Measurements from ENCODE around the gene PSMD6.

Gene PSMD6

DNA sequence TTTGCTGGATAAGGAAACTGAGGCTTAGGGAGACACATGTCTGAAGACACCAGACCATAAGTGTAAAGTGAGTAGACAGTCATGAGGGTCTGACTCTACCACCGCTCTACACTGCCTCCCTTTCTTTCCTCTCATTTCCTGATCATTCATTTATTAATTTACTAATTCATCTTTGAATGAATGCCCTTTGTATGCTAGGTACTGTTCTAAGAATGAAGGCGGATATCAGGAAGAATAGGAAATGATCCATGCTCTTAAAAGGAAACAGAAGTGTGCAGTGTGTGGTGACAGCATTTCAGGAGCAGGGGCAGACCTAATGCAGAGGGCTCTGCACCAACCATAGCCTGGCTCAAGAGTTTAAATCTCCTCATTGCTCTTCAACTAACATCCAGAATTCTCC, 31.8 kb upstream of the PSMD6 start:
- no peak overlapping the region for H3K4me3 ChIP-seq (ENCODE audit: low read depth, low read length)
- ChIA-PET POLR2A (no interaction called here), CTCF (no interaction called here)
- DNase-seq (ENCODE audit: low read depth, low spot score): no peak
- TF ChIP-seq, protein P1, sequence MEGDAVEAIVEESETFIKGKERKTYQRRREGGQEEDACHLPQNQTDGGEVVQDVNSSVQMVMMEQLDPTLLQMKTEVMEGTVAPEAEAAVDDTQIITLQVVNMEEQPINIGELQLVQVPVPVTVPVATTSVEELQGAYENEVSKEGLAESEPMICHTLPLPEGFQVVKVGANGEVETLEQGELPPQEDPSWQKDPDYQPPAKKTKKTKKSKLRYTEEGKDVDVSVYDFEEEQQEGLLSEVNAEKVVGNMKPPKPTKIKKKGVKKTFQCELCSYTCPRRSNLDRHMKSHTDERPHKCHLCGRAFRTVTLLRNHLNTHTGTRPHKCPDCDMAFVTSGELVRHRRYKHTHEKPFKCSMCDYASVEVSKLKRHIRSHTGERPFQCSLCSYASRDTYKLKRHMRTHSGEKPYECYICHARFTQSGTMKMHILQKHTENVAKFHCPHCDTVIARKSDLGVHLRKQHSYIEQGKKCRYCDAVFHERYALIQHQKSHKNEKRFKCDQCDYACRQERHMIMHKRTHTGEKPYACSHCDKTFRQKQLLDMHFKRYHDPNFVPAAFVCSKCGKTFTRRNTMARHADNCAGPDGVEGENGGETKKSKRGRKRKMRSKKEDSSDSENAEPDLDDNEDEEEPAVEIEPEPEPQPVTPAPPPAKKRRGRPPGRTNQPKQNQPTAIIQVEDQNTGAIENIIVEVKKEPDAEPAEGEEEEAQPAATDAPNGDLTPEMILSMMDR (IDR thresholded peaks at IDR 0.05; ENCODE audit: insufficient read depth, low read length, missing control alignments): no peak

DNA sequence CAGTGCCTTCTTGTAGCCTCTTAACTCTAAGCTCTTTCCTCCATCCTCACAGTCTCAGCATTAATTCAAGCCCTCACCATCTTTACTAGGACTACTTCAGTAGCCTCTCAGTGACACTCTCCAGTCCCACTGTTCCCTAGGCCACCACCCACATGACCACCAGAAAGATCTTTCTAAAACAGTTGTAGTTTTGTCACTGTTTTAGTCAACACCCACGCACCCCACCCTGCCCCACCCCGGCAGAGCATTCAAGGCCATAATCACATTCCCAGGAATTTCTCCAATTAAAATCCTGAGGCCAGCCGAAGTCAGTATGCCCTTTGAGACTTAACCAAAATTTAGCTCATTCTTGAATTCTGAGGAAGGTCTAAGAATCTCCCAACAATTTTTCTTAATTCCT, 31.2 kb upstream of the PSMD6 start:
- TF ChIP-seq, protein P1 (IDR thresholded peaks at IDR 0.05; ENCODE audit: insufficient read depth, low read length, missing control alignments): no peak
- DNase-seq (ENCODE audit: low read depth, low spot score): no peak
- ChIA-PET CTCF (interaction anchor here (1.0 kb wide), 1 partner anchor 33 kb away, joined by 3 read pairs; no protein-coding TSS in a partner anchor), POLR2A (no interaction called here)
- H3K4me3 ChIP-seq (ENCODE audit: low read depth, low read length): no peak overlapping the region

DNA sequence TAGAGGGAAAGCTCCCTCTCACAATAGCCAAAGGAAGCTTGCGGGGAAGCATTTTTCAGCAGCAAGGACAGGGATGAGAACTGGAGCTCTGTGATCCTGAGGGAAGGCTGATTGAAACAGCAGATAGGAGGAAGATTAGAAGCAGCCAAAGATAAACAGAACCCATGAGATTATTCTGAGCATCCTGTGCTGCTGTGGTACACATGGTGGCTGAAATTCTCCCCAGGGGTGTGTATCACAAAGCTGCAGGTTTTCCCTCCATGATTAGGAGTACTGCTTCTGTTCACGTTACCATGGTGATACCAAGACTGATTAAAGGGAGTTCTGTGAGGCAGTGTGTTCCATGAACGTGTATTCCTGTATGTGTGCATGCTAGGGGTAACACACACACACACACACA, 30.3 kb upstream of the PSMD6 start:
- TF ChIP-seq, protein P1 (IDR thresholded peaks at IDR 0.05; ENCODE audit: insufficient read depth, low read length, missing control alignments): no peak
- CTCF ChIA-PET: no interaction called here
- POLR2A ChIA-PET: no interaction called here
- H3K4me3 ChIP-seq (ENCODE audit: low read depth, low read length): no peak overlapping the region
- DNase-seq (ENCODE audit: low read depth, low spot score): no peak

DNA sequence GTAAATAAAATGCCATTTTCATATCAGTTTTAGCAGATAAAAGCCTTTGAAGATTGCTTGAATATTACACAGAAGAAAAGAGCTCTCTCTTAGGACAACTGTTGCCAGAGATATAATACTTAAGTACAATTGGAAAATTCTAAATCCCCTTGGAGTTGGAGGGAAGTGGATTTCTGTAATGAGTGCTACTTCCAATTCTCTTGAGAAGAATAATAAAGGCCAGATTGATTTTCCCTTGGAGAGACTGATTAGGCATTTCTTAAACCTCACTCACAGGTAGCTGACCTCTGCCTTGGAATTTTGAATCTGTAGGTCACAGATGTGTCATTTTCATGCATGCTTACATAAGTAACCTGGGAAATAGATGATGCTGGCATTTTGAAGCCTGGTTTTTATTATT, 29.8 kb upstream of the PSMD6 start:
- ChIA-PET POLR2A (no interaction called here), CTCF (no interaction called here)
- no peak for DNase-seq (ENCODE audit: low read depth, low spot score)
- TF ChIP-seq, protein P1 (IDR thresholded peaks at IDR 0.05; ENCODE audit: insufficient read depth, low read length, missing control alignments): no peak
- H3K4me3 ChIP-seq (ENCODE audit: low read depth, low read length): no peak overlapping the region

DNA sequence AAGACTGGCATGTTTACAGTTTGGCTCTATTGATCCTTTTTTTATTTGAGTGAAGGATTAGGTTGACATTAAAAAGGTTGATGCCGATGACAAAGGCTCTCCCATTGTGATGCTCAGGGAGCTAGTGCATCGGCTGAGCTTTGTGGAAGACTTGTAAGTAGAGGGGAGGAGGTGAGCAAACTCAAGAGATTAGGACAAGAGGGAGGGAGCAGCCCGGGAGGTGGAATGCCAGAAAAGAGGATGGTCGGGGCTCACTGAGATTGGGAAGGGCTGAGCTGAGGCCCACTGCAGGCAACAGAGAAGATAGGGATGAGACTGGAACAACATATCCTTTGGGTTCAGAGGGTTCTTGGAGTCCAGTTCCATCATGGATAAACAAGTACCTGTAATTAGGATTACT, 26.5 kb upstream of the PSMD6 start:
- no peak for DNase-seq (ENCODE audit: low read depth, low spot score)
- TF ChIP-seq, protein P1 (IDR thresholded peaks at IDR 0.05; ENCODE audit: insufficient read depth, low read length, missing control alignments): no peak
- ChIA-PET CTCF (interaction anchor here (0.6 to 2.9 kb wide), 4 partner anchors 9 to 282 kb away, joined by 3 to 10 read pairs (median 6); partner anchors contain the start of gene PSMD6), POLR2A (no interaction called here)
- no peak overlapping the region for H3K4me3 ChIP-seq (ENCODE audit: low read depth, low read length)

DNA sequence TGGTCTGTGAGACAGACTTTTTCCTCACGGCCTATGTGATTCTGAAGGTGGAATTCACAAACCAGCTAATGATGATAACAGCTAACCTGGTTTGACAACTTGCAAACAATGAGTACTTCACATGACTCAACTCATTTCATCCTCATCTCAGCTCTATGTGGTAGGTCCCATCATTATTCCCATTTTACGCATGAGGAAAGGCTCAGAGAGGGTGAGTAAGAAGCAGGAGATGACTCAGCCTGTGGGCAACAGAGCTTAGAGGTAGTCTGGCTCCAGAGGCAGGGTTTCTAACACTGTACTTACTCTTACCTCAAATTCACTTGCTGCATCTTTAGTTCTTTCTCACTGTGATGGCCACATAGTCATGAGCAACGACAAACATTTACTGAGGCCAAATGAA, 25.8 kb upstream of the PSMD6 start:
- TF ChIP-seq, protein P1 (IDR thresholded peaks at IDR 0.05; ENCODE audit: insufficient read depth, low read length, missing control alignments): no peak
- no peak overlapping the region for H3K4me3 ChIP-seq (ENCODE audit: low read depth, low read length)
- CTCF ChIA-PET: interaction anchor here (1.2 to 2.9 kb wide), 3 partner anchors 9 to 26 kb away, joined by 4 to 10 read pairs (median 7); partner anchors contain the start of gene PSMD6
- DNase-seq (ENCODE audit: low read depth, low spot score): no peak
- POLR2A ChIA-PET: interaction anchor here (0.8 kb wide), 1 partner anchor 218 kb away, joined by 3 read pairs; no protein-coding TSS in a partner anchor
